CD4-positive, alpha-beta T cell treated with Interleukin-6 at 100 ng/mL for 8 hours (primary cell): ENCODE data around the gene LCLAT1.
"Not testable (repeated sequence)": the region's sequence is repeated elsewhere in the genome, so short reads cannot be mapped to it uniquely, and the experiment has no call there.

Experiments
- DNase-seq: peaks from one replicate; pipeline ENCODE4 v3.0.0-alpha.2; 2020; ENCODE audit warnings: mixed read lengths, low spot score

Gene LCLAT1

DNA sequence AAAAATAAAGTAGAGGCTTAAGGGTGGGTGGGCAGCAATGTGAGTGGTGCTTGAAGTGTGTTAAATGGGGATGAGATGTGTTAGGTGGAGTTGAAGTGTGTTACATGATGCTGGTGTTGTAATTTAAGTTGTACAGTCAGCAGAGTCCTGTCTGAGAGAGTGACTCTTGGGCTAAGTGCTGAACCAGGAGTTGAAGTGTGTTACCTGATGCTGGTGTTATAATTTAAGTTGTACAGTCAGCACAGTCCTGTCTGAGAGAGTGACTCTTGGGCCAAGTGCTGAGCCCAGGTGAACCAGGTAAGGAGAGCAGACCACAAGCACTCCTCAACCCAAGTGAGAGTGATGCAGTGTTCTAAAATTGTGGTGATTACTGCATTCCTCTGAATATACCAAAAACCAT is 40.6 kb downstream of the LCLAT1 start:
- no peak for DNase-seq

GRCh38 chr2:30488012-30488659 is 41.1 kb downstream of the LCLAT1 start:
- no peak for DNase-seq

GRCh38 chr2:30491225-30491624 is 44.2 kb downstream of the LCLAT1 start:
- DNase-seq = no peak

- DNase-seq = no peak
Measured at GRCh38 chr2:30492185-30492584, 45.1 kb downstream of the LCLAT1 start.

GRCh38 chr2:30492619-30493018 is 45.6 kb downstream of the LCLAT1 start:
- no peak for DNase-seq

GRCh38 chr2:30493440-30493839 is 46.4 kb downstream of the LCLAT1 start:
- DNase-seq = no peak

GRCh38 chr2:30495896-30496295 is 48.9 kb downstream of the LCLAT1 start:
- not testable (repeated sequence) for DNase-seq

DNA sequence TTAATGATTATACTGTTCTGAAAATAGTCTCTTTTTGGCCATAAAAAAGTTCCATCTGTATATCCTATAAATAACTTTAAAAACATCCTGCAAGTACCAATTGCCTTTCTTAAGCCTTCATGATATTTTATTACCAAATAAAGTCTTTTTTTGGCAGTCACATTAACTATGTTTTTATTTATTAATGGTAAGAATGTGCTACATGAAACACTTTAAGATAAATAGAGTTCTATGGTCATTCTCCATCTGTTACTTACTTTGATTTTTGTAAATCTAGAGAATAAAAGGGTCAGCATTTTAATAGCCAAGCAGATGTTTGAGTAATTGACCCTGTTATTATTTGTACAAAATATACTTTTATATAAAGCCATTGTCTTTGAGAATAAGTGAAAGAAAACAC is 52.6 kb downstream of the LCLAT1 start:
- no peak for DNase-seq

DNA sequence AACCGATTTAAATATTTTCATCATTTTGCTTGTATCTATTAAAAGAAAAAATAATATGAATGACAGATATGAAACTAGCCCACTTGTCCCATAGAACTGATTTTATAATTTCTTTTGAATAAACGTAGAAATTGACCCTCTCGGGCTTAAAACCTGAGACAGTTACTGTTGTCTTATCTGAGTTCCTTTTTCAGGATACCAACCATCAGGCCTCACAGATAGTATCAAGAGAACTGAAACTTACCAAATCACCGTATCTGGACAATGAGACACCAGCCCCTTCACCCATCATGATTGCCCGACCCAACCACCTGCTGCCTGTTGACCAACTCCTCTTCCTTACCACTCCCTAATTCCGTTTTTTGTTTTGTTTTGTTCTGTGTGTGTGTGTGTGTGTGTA is 53.7 kb downstream of the LCLAT1 start:
- DNase-seq = no peak

- DNase-seq = no peak
Measured at GRCh38 chr2:30502310-30502709, 55.3 kb downstream of the LCLAT1 start.

DNA sequence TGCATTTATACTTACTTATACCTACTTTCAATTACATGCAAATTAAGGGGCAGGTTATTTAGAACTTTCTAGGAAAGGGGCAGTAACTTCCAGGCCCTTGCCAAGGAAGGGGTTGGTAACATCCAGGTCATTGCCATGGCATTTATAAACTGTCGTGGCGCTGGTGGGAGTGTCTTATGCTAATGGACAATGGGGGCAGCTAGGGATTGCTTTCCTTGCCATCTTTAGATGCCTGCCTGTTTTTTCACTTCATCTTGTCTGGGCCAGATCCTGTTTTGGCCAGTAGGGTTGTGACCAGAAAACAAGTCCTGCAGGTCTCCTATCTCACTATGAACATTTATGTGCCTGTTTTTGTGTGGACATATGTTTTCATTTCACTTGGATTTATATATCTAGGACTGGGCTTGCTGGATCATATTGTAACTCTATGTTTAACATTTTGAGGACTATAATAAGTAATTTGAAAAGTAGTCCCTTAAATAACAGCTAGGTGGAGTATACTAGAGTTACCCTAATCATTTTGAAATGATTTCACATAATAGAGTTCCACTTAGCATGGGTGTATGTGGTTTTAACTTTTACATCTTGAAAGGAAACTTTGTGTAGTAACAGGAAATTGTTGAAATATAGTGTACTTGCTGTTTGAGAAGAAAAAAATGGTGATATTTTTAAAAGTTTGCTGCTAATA is 56.1 kb downstream of the LCLAT1 start:
- peak; percentile 8 for DNase-seq

GRCh38 chr2:30503695-30504052 is 56.6 kb downstream of the LCLAT1 start:
- no peak for DNase-seq

DNA sequence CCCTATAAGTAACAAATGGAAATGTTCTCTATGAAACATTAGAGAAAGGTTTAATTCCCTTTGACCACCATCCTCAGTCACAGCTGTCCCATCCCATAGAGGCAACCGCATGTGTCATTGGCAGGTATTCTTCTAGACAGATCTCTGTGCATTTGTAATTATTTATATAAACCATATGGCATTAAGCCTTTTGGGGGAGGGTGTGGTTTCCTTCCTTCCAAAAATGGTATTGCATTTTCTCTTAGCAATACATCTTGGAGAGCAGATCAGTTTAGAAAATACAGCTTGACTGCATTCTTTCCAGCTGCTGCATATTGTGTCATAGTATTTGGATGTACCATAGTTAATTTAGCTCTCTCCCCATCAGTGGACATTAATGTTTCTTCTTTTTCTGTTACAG is 57.7 kb downstream of the LCLAT1 start:
- DNase-seq = no peak

- DNase-seq = no peak
Measured at GRCh38 chr2:30505500-30506180, 58.6 kb downstream of the LCLAT1 start.

- DNase-seq = not testable (repeated sequence)
Measured at GRCh38 chr2:30507460-30507859, 60.4 kb downstream of the LCLAT1 start.

DNA sequence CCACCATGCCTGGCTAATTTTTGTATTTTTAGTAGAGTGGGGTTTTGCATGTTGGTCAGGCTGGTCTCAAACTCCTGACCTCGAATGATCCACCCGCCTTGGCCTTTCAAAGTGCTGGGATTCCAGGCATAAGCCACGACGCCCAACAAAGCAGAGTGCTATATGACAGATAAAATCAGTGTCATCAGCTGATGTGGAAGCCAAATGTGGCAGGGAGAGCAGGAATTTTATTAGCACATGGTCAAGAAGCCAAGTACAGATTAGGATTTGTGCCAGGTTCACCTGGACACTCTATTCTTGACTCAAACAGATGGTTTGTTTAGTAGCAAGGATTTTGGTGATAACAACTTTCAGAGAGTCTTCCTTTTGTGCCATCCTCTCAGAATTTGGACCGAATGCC is 62.7 kb downstream of the LCLAT1 start:
- no peak for DNase-seq

GRCh38 chr2:30510409-30510808 is 63.4 kb downstream of the LCLAT1 start:
- no peak for DNase-seq

- no peak for DNase-seq
Measured at GRCh38 chr2:30511122-30512083, 64.4 kb downstream of the LCLAT1 start.

DNA sequence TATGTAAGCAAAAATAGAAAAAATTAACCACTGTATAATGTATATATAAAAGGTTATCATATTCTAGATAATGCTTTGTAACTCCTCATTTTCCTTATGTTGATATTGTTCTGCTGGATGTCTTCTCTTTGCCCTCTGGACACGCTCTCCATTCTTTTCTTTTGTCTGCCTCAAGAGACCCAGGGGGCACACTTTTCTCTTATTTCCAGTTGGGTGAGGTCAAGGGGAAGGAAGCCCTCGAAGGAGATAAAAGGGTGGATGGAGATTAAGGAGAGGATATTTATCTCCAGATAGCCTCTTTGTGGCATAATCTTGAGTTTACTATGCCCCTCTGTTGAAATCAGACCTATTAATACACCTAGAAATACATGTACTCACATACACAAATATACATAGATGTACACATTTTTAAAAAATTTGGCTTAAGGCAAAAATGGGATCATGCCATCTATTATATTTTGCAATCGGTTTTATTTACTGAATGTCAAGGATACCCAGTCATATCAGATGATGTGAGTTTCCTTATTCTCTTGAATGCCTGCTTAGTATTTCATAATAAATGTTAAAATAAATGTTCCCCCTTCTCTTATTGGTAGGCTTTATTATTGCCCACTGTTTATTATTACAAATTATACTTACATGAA is 65.3 kb downstream of the LCLAT1 start:
- DNase-seq = no peak

- not testable (repeated sequence) for DNase-seq
Measured at GRCh38 chr2:30513649-30514048, 66.6 kb downstream of the LCLAT1 start.

- DNase-seq = no peak
Measured at GRCh38 chr2:30514134-30514847, 67.2 kb downstream of the LCLAT1 start.
